Lower leg skin (tissue), 4 donors: ENCODE measurements around the gene GPATCH2L. TPM values are rescaled to one million over a fixed set of nuclear protein-coding genes. Genes with fewer than 3 reads are reported as not detected.

ENCODE experiments used
- DNase-seq, 2 donors: peaks; one replicate each; pipeline ENCODE4 v3.0.0-alpha.2; 2019; ENCODE audit warnings: low spot score in 2 of 2
- H3K4me3 ChIP-seq: fragments of 200-600 bp; sonication (generic); 2 replicates; pipeline ENCODE4 v1.5.1; 2017; ENCODE audit warnings: mild to moderate bottlenecking, low read depth; ENCODE audit not compliant: poor library complexity, severe bottlenecking
- CTCF ChIP-seq, 3 donors: fragments of 450-650 bp; IDR thresholded peaks; one replicate each; pipeline ENCODE4 v1.5.1; 2016; ENCODE audit warnings: antibody characterized with exemption in 3 of 3, mild to moderate bottlenecking in 3 of 3, moderate library complexity in 2 of 3
- POLR2A ChIP-seq, 2 donors: fragments of 450-650 bp; IDR thresholded peaks; one replicate each; pipeline ENCODE4 v1.6.1; 2016 to 2017; ENCODE audit warnings: antibody characterized with exemption in 2 of 2, mild to moderate bottlenecking in 1 of 2, moderate library complexity in 1 of 2
- WGBS, 2 donors: methylation state at CpG; one replicate each; pipeline ENCODE4 v1.1.5; 2018; 5-methylcytosine and 5-hydroxymethylcytosine counted together
- intact Hi-C: fragments of 100-400 bp; cut with DNase I; formaldehyde crosslinking; loops from one replicate; pipeline ENCODE4 v1.15.0; 2023; ENCODE audit warnings: low total_unique reads
- total RNA-seq, 4 donors: library from RNA; depleted of rRNA; stranded (reverse); fragments of >200 nt; gene quantifications; one replicate each; pipeline ENCODE4 v1.1.0, GENCODE V29; 2016

Gene GPATCH2L
- total RNA-seq, 4 donors from 2014 or later = 27.7 to 62.1 (median 33.0) TPM

GRCh38 chr14:76204461-76205230 is 52.9 kb downstream of the GPATCH2L start:
- 89 to 92% methylated on average over 5 of the region's 5 CpGs for WGBS, 2 donors
- TF ChIP-seq CTCF (IDR thresholded peaks at IDR 0.05) = no peak
- no peak for TF ChIP-seq POLR2A (IDR thresholded peaks at IDR 0.05)
- no peak for DNase-seq
- no peak overlapping the region for H3K4me3 ChIP-seq
- intact Hi-C loops = no loop called here

- no peak for DNase-seq
- 85 to 90% methylated on average over 5 of the region's 5 CpGs for WGBS, 2 donors
- no peak for TF ChIP-seq CTCF (IDR thresholded peaks at IDR 0.05)
- TF ChIP-seq POLR2A (IDR thresholded peaks at IDR 0.05) = no peak
- no peak overlapping the region for H3K4me3 ChIP-seq
- intact Hi-C loops = no loop called here
Measured at GRCh38 chr14:76205708-76206107, 54.0 kb downstream of the GPATCH2L start.

GRCh38 chr14:76208340-76208739 is 56.6 kb downstream of the GPATCH2L start:
- WGBS, 2 donors = 27 to 32% methylated on average over 5 of the region's 5 CpGs
- TF ChIP-seq POLR2A (IDR thresholded peaks at IDR 0.05) = no peak
- no peak for TF ChIP-seq CTCF (IDR thresholded peaks at IDR 0.05)
- intact Hi-C loops = no loop called here

GRCh38 chr14:76212242-76212641 is 60.5 kb downstream of the GPATCH2L start:
- intact Hi-C loops = no loop called here
- no peak for DNase-seq
- no peak overlapping the region for H3K4me3 ChIP-seq
- WGBS, 2 donors = 45 to 64% methylated on average over 3 of the region's 3 CpGs
- TF ChIP-seq POLR2A (IDR thresholded peaks at IDR 0.05) = no peak
- no peak for TF ChIP-seq CTCF (IDR thresholded peaks at IDR 0.05)

More at GRCh38 chr14:76208340-76208739, 56.6 kb downstream of the GPATCH2L start:
- no peak overlapping the region for H3K4me3 ChIP-seq
- no peak for DNase-seq

GRCh38 chr14:76217179-76217578 is 65.5 kb downstream of the GPATCH2L start:
- no peak for DNase-seq
- TF ChIP-seq CTCF (IDR thresholded peaks at IDR 0.05) = no peak
- TF ChIP-seq POLR2A (IDR thresholded peaks at IDR 0.05) = no peak
- no peak overlapping the region for H3K4me3 ChIP-seq
- intact Hi-C loops = no loop called here
- WGBS, 2 donors = 95 to 97% methylated on average over 3 of the region's 3 CpGs

GRCh38 chr14:76218662-76219061 is 66.9 kb downstream of the GPATCH2L start:
- H3K4me3 ChIP-seq = no peak overlapping the region
- no peak for TF ChIP-seq POLR2A (IDR thresholded peaks at IDR 0.05)
- no peak for TF ChIP-seq CTCF (IDR thresholded peaks at IDR 0.05)
- 85 to 90% methylated on average over 2 of the region's 2 CpGs for WGBS, 2 donors
- intact Hi-C loops = no loop called here
- no peak for DNase-seq
